Retinal pigment epithelial cell (primary cell): ENCODE measurements around the gene ZSWIM6.

Experiments used
- DNase-seq: peaks from one replicate; pipeline ENCODE4 v3.0.0-alpha.2; 2010; ENCODE audit warnings: low read depth
- H3K4me3 ChIP-seq: 2 replicates; pipeline ENCODE4 v1.5.1; 2011; ENCODE audit warnings: mild to moderate bottlenecking, low read length, control low read depth, moderate library complexity
- CTCF ChIP-seq: conservative IDR thresholded peaks from 2 replicates; pipeline ENCODE4 v1.5.1; 2011; ENCODE audit warnings: low read depth, low read length, control low read depth, inconsistent platforms

ZSWIM6 gene

DNA sequence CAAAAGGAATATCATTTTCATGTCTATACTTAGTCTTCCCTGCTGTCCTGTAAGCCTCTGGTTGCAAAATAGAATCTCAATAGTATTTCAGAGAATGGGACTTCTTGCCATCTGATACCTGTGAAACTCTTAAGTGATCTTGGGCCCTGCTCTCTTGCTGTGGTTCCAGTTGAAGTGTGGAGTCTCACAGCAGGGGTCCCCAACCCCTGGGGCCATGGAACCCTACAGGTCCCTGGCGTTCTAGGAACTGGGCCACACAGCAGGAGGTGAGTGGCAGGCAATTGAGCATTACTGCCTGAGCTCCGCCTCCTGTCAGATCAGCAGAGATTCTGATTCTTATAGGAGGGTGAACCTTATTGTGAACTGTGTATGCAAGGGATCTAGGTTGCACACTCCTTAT is 65.9 kb downstream of the ZSWIM6 start:
- TF ChIP-seq CTCF = no peak
- H3K4me3 ChIP-seq = no peak overlapping the region
- no peak for DNase-seq

- H3K4me3 ChIP-seq = no peak overlapping the region
- DNase-seq = no peak
- no peak for TF ChIP-seq CTCF
These were observed 66.4 kb downstream of the ZSWIM6 start for GRCh38 chr5:61398440-61398839.

DNA sequence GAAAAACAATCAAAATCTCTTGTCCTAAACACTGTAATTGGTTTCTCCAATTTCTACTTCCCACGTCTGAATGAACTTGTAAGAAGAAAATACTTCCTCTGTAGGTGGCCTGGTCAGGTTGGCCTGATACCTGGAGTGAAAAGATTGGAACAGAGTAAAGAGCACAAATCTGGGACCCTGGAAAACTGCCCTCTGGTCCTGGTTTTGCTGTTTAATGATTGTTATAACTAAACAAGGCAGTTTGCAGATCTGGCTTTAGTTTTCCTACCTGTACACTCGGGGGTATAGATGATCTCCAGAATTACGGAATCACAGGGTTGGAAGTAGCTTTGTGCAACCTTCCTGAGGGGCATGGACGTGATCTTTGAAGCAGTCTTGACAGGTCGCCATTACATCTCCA is 67.6 kb downstream of the ZSWIM6 start:
- no peak for TF ChIP-seq CTCF
- no peak overlapping the region for H3K4me3 ChIP-seq

DNA sequence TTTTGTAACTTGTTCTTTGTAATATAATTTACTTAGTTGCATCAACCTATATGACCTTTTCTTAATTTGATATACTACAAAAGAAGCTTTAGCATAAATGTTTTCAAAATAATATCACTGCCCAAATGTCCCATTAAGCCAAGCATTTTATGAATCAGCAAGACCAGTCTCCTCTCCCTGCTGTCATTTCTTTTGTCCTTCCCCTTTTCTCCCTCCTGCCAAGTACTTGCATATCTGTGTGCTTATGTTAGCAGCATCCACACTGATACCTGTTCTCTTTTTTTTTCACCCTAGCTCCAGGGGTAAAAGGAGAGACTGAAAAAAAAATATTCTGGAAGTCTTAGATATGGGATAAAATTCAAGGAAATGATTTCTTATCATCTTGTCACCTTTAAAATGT is 69.7 kb downstream of the ZSWIM6 start:
- no peak overlapping the region for H3K4me3 ChIP-seq
- DNase-seq = no peak
- TF ChIP-seq CTCF = no peak

More for the DNA sequence above, 67.6 kb downstream of the ZSWIM6 start:
- no peak for DNase-seq

DNA sequence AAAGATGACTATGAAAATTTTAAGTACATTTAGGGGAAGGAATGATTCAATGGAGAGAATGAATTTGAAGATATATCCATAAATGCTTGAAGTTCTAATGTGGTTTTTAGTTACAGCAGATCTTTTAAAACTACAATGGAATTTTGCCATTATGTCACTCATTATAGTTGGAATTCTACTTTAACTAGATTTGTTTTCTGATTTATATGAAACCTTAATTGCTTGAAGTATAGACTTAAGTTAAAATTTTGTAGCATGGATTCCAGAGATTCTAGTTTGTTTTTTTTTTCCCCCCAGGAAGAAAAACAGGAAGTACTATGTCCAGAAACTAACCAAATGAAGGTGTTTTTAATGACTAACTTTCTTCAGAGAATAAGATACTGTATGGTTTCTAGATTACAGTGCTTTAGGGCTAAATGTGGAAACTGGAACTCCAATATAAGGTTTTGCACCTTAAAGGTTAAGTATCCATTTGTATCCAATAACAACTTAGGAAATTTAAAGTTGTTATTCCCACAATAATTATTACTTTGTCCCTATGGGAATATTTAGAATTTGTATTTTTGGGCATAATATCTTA is 70.3 kb downstream of the ZSWIM6 start:
- TF ChIP-seq CTCF = no peak
- no peak overlapping the region for H3K4me3 ChIP-seq
- DNase-seq = no peak

DNA sequence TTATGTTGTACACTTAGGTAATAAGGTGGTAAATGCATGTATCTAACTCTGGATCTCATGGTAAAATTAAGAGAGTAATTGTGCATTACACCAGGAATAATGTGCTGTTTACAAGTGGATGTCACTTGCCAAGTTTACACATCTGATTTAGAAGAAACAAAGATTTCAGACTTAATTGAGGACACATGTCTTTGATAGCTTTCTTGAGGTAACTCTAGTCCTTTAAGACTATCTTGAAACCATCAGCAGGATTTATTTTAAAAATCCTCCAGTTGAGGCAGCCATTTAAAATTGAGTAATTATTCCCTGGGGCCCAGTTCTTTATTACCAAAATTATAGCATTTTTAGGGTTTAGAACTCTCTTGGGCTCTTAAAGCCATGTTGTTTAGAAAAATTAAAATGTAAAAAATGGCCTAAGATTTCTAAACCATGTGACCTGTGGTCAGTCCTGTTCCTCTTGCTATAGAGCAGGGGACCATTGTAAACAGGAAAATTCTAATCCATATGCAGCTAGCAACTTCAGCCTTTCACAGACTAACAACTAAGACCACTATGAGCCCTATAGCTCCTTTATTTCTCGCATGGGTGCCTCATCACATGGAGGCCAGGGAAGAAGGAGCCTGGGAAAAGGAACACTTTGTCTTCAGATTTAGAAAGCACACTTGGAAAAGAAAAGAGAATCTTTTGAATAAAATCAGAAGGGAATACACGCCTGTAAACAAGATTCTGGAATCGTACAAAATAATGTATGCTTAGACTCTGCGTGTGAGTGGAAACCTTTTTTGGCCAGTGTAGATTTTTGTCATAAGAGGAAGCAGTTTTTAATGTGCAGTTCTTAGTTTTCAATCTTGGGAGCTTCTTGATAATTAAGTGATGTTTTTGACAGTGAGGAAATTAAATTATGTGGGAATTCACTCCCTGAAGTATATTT is 71.2 kb downstream of the ZSWIM6 start:
- no peak for TF ChIP-seq CTCF
- no peak for DNase-seq
- H3K4me3 ChIP-seq = no peak overlapping the region
